Caco-2 (cell line): ENCODE results near the gene FDXR. TPM values are rescaled to one million over a fixed set of nuclear protein-coding genes. Genes with fewer than 3 reads are reported as not detected.

ENCODE experiments used
- BruUV-seq: library from RNA; stranded (reverse); fragments of 400-500 nt; replicated peaks from 2 replicates; lab custom pipeline; 2021; lab: Mats Ljungman, UMichigan
- CTCF ChIA-PET: fragments of 300-600 bp; sonication (Branson Sonifier 250); formaldehyde crosslinking; loops from one replicate; lab custom pipeline; 2022; ENCODE audit warnings: antibody characterized with exemption; lab: Charles Lee
- POLR2A ChIA-PET: fragments of 300-600 bp; sonication (Branson Sonifier 250); formaldehyde crosslinking; loops from one replicate; lab custom pipeline; 2022; ENCODE audit warnings: antibody characterized with exemption; lab: Charles Lee
- DNase-seq, 2 experiments: peaks; one replicate each; pipeline versions ENCODE4 v3.0.0 to v3.0.0-alpha.2; 2020 to 2022
- H3K27me3 ChIP-seq: replicated peaks from 2 replicates; pipeline ENCODE4 v1.6.0; 2011; ENCODE audit warnings: low read length; ENCODE audit not compliant: control insufficient read depth, insufficient read depth
- H3K36me3 ChIP-seq: 2 replicates; pipeline ENCODE4 v1.5.1; 2011; ENCODE audit warnings: low read length; ENCODE audit not compliant: control insufficient read depth, insufficient read depth
- H3K4me1 ChIP-seq: fragments of 250-450 bp; sonication (Bioruptor Pico); 2 replicates; pipeline ENCODE4 v1.5.1; 2020; ENCODE audit warnings: mild to moderate bottlenecking
- H3K4me3 ChIP-seq: 2 replicates; pipeline ENCODE4 v1.5.1; 2011; ENCODE audit warnings: low read depth, mild to moderate bottlenecking, control low read depth, low read length
- H3K9me3 ChIP-seq: fragments of 250-450 bp; sonication (Bioruptor Pico); 2 replicates; pipeline ENCODE4 v1.5.1; 2020; ENCODE audit warnings: mild to moderate bottlenecking, moderate library complexity
- H3K27ac Mint-ChIP-seq: one replicate; pipeline ENCODE4 v1.8.0; 2022; ENCODE audit warnings: mixed read lengths; ENCODE audit not compliant: unreplicated experiment
- H3K27me3 Mint-ChIP-seq: one replicate; pipeline ENCODE4 v1.8.0; 2022; ENCODE audit warnings: mixed read lengths; ENCODE audit not compliant: insufficient read depth, unreplicated experiment
- H3K36me3 Mint-ChIP-seq: one replicate; pipeline ENCODE4 v1.8.0; 2022; ENCODE audit warnings: mild to moderate bottlenecking, mixed read lengths; ENCODE audit not compliant: insufficient read depth, unreplicated experiment
- H3K4me1 Mint-ChIP-seq: one replicate; pipeline ENCODE4 v1.8.0; 2022; ENCODE audit warnings: low read depth, mixed read lengths; ENCODE audit not compliant: unreplicated experiment
- H3K4me3 Mint-ChIP-seq: one replicate; pipeline ENCODE4 v1.8.0; 2022; ENCODE audit warnings: mild to moderate bottlenecking, moderate library complexity, mixed read lengths; ENCODE audit not compliant: unreplicated experiment
- H3K9me3 Mint-ChIP-seq: one replicate; pipeline ENCODE4 v1.8.0; 2022; ENCODE audit warnings: mixed read lengths; ENCODE audit not compliant: unreplicated experiment
- CTCF ChIP-seq, 2 experiments: fragments of 200-600 bp in 1 of 2; IDR thresholded peaks; 1 replicate in 1 of 2; 2 replicates in 1 of 2; pipeline versions ENCODE4 v1.5.1 to v1.8.0; 2011 to 2022; ENCODE audit warnings: antibody characterized with exemption in 1 of 2, control low read depth in 1 of 2, inconsistent platforms in 1 of 2, low read depth in 1 of 2, low read length in 1 of 2, mild to moderate bottlenecking in 1 of 2, moderate library complexity in 1 of 2; ENCODE audit not compliant: insufficient read depth in 1 of 2, severe bottlenecking in 1 of 2, unreplicated experiment in 1 of 2
- intact Hi-C: fragments of 100-400 bp; cut with micrococcal nuclease; formaldehyde crosslinking; loops from one replicate; pipeline ENCODE4 v1.10.0; 2022; ENCODE audit not compliant: unreplicated experiment
- total RNA-seq: library from RNA; stranded (reverse); gene quantifications from 2 replicates; pipeline ENCODE4 v1.2.3, GENCODE V29; 2022

FDXR gene
- total RNA-seq, 1 experiment from 2014 or later: 19.0 TPM

GRCh38 chr17:74892974-74893911 lies 20.4 kb upstream of the FDXR start, which contains the start of gene FADS6:
TSS of gene FADS6 (minus strand) at chr17:74893633. CDS start at chr17:74893595, 38 bp downstream.
- intact Hi-C loops: no loop called here
- ChIA-PET CTCF (interaction anchor here (1.4 kb wide), 1 partner anchor 65 kb away, joined by 10 read pairs; no protein-coding TSS in a partner anchor), POLR2A (interaction anchor here (1.0 to 1.3 kb wide), 2 partner anchors 20 to 41 kb away, joined by 3 read pairs; partner anchors contain the start of gene FDXR)
- no TSS peak for BruUV-seq
- no peak within 1 kb of the TSS for H3K27ac Mint-ChIP-seq
- H3K4me3 Mint-ChIP-seq: peak within 1 kb of the TSS; percentile 73
- peaks cover 6% of the 10 kb centered on the region for H3K27me3 Mint-ChIP-seq
- DNase-seq: peak in 1 of 2 experiments; percentile 57
- no peaks in the 10 kb centered on the region for H3K9me3 Mint-ChIP-seq
- TF ChIP-seq CTCF (IDR thresholded peaks at IDR 0.05; ENCODE audit: insufficient read depth in 1 of 2, low read depth in 1 of 2, low read length in 1 of 2, severe bottlenecking in 1 of 2, unreplicated experiment in 1 of 2): no peak
- no peaks in the 10 kb centered on the region for H3K36me3 ChIP-seq
- H3K27me3 ChIP-seq: no peaks in the 10 kb centered on the region
- no peaks in the 10 kb centered on the region for H3K9me3 ChIP-seq
- H3K4me3 ChIP-seq: peak within 1 kb of the TSS; percentile 58
- H3K36me3 Mint-ChIP-seq: no peaks in the 10 kb centered on the region
- peaks cover 9% of the 10 kb centered on the region for H3K4me1 Mint-ChIP-seq
- H3K4me1 ChIP-seq: peaks cover 5% of the 10 kb centered on the region; the same call in 1 of the 2 replicates

GRCh38 chr17:74892013-74892841 lies 19.4 kb upstream of the FDXR start:
- intact Hi-C loops: no loop called here
- Mint-ChIP-seq H3K27me3 (peaks cover 7% of the 10 kb centered on the region), H3K27ac (no peak overlapping the region), H3K9me3 (no peaks in the 10 kb centered on the region), H3K36me3 (no peaks in the 10 kb centered on the region), H3K4me1 (peaks cover 9% of the 10 kb centered on the region), H3K4me3 (no peak overlapping the region)
- no peaks in the 10 kb centered on the region for H3K9me3 ChIP-seq
- peaks cover 5% of the 10 kb centered on the region; the same call in 1 of the 2 replicates for H3K4me1 ChIP-seq
- DNase-seq: no peak
- peak overlapping the region; percentile 58; the same call in 1 of the 2 replicates for H3K4me3 ChIP-seq
- TF ChIP-seq CTCF (IDR thresholded peaks at IDR 0.05; ENCODE audit: insufficient read depth in 1 of 2, low read depth in 1 of 2, low read length in 1 of 2, severe bottlenecking in 1 of 2, unreplicated experiment in 1 of 2): peak; percentile 18
- ChIA-PET CTCF (no interaction called here), POLR2A (no interaction called here)
- H3K36me3 ChIP-seq: no peaks in the 10 kb centered on the region
- no TSS peak for BruUV-seq
- H3K27me3 ChIP-seq: no peaks in the 10 kb centered on the region

GRCh38 chr17:74890554-74890953 lies 17.8 kb upstream of the FDXR start:
- Mint-ChIP-seq H3K36me3 (no peaks in the 10 kb centered on the region), H3K9me3 (no peaks in the 10 kb centered on the region), H3K27me3 (peaks cover 2% of the 10 kb centered on the region), H3K4me3 (no peak overlapping the region), H3K4me1 (peaks cover 9% of the 10 kb centered on the region), H3K27ac (no peak overlapping the region)
- no peak for TF ChIP-seq CTCF (IDR thresholded peaks at IDR 0.05; ENCODE audit: insufficient read depth in 1 of 2, low read depth in 1 of 2, low read length in 1 of 2, severe bottlenecking in 1 of 2, unreplicated experiment in 1 of 2)
- Histone ChIP-seq H3K9me3 (no peaks in the 10 kb centered on the region), H3K36me3 (no peaks in the 10 kb centered on the region), H3K27me3 (no peaks in the 10 kb centered on the region), H3K4me3 (no peak overlapping the region), H3K4me1 (peaks cover 5% of the 10 kb centered on the region; the same call in 1 of the 2 replicates)
- intact Hi-C loops: no loop called here
- BruUV-seq: no TSS peak
- POLR2A ChIA-PET: no interaction called here
- DNase-seq: no peak
- CTCF ChIA-PET: interaction anchor here (0.6 kb wide), 1 partner anchor 16 kb away, joined by 3 read pairs; no protein-coding TSS in a partner anchor
